ENCODE measurements around the gene OR56B1. TPM values are rescaled to one million over a fixed set of nuclear protein-coding genes. Genes with fewer than 3 reads are reported as not detected.

OR56B1 gene
- total RNA-seq, 1 experiment from 2014 or later = 0.17 TPM

DNA sequence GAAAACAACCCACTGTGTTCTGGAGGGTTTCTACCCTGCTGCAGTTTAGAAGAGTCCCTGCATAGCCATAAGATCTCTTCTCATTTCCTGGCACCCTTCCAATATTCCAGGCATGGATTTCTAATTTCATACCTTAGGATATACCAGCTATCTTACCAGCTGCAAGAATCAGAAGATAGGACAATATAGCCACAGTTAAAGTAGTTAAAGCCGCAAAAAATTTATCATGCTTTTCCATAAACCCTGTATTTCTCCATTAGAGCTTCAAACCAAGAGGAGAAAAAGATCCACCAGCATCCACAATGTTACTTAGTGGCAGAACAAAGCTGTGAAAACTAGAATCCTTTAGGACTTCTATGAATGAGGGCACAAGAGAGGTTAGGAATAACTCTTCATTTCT is 8.6 kb upstream of the OR56B1 start (continued):
- TF ChIP-seq E2F1 (CRISPR knock-in tag; IDR thresholded peaks at IDR 0.05) = no peak
- TF ChIP-seq PRDM15 (CRISPR knock-in tag; IDR thresholded peaks at IDR 0.05) = no peak
- TF ChIP-seq, protein P1, sequence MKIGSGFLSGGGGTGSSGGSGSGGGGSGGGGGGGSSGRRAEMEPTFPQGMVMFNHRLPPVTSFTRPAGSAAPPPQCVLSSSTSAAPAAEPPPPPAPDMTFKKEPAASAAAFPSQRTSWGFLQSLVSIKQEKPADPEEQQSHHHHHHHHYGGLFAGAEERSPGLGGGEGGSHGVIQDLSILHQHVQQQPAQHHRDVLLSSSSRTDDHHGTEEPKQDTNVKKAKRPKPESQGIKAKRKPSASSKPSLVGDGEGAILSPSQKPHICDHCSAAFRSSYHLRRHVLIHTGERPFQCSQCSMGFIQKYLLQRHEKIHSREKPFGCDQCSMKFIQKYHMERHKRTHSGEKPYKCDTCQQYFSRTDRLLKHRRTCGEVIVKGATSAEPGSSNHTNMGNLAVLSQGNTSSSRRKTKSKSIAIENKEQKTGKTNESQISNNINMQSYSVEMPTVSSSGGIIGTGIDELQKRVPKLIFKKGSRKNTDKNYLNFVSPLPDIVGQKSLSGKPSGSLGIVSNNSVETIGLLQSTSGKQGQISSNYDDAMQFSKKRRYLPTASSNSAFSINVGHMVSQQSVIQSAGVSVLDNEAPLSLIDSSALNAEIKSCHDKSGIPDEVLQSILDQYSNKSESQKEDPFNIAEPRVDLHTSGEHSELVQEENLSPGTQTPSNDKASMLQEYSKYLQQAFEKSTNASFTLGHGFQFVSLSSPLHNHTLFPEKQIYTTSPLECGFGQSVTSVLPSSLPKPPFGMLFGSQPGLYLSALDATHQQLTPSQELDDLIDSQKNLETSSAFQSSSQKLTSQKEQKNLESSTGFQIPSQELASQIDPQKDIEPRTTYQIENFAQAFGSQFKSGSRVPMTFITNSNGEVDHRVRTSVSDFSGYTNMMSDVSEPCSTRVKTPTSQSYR (CRISPR knock-in tag; IDR thresholded peaks at IDR 0.05) = no peak
- no peak for TF ChIP-seq RELA (CRISPR knock-in tag; IDR thresholded peaks at IDR 0.05; ENCODE audit: borderline replicate concordance)
- TF ChIP-seq SMAD4 (CRISPR knock-in tag; IDR thresholded peaks at IDR 0.05) = no peak
- TF ChIP-seq FOXJ3 (CRISPR knock-in tag; IDR thresholded peaks at IDR 0.05; ENCODE audit: borderline replicate concordance) = no peak
- TF ChIP-seq ZSCAN18 (CRISPR knock-in tag; IDR thresholded peaks at IDR 0.05) = no peak

GRCh38 chr11:5737091-5737490 is 843 bp downstream of the OR56B1 start:
- no peaks in the 10 kb centered on the region for H3K9me3 Mint-ChIP-seq
- H3K4me1 Mint-ChIP-seq = no peaks in the 10 kb centered on the region
- H3K4me3 Mint-ChIP-seq = no peak overlapping the region
- ChIA-PET CTCF (no interaction called here), POLR2A (no interaction called here)
- H3K27me3 Mint-ChIP-seq (ENCODE audit: low read depth) = no peaks in the 10 kb centered on the region
- ATAC-seq (no peak), DNase-seq (ENCODE audit: low spot score) (no peak)
- no peaks in the 10 kb centered on the region for H3K36me3 Mint-ChIP-seq
- H3K27ac Mint-ChIP-seq = no peak overlapping the region
- TF ChIP-seq SP1 (CRISPR knock-in tag; conservative IDR thresholded peaks at IDR 0.05) (no peak), ZNF532 (CRISPR knock-in tag; IDR thresholded peaks at IDR 0.05; ENCODE audit: borderline replicate concordance) (no peak), IRF2 (CRISPR knock-in tag; IDR thresholded peaks at IDR 0.05; ENCODE audit: borderline replicate concordance, low read depth) (no peak), MLX (CRISPR knock-in tag; IDR thresholded peaks at IDR 0.05) (no peak), MYBL2 (CRISPR knock-in tag; IDR thresholded peaks at IDR 0.05) (no peak), ZNF232 (CRISPR knock-in tag; IDR thresholded peaks at IDR 0.05) (no peak), GTF2I (CRISPR knock-in tag; conservative IDR thresholded peaks at IDR 0.05) (no peak), SMAD4 (CRISPR knock-in tag; IDR thresholded peaks at IDR 0.05) (no peak), CDX4 (CRISPR knock-in tag; IDR thresholded peaks at IDR 0.05; ENCODE audit: borderline replicate concordance) (no peak), E2F1 (CRISPR knock-in tag; IDR thresholded peaks at IDR 0.05) (no peak), MXD4 (CRISPR knock-in tag; IDR thresholded peaks at IDR 0.05; ENCODE audit: borderline replicate concordance) (no peak), ATF1 (CRISPR knock-in tag; IDR thresholded peaks at IDR 0.05) (no peak), RELA (CRISPR knock-in tag; IDR thresholded peaks at IDR 0.05; ENCODE audit: borderline replicate concordance) (no peak)
- TF ChIP-seq, protein P2, sequence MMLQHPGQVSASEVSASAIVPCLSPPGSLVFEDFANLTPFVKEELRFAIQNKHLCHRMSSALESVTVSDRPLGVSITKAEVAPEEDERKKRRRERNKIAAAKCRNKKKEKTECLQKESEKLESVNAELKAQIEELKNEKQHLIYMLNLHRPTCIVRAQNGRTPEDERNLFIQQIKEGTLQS (CRISPR knock-in tag; conservative IDR thresholded peaks at IDR 0.05) = no peak
